Right kidney (tissue), 1 donor: ENCODE results near the gene PALD1.

Experiments used
- DNase-seq: peaks from one replicate; pipeline ENCODE4 v3.0.0-alpha.2; 2016

PALD1 gene

DNA sequence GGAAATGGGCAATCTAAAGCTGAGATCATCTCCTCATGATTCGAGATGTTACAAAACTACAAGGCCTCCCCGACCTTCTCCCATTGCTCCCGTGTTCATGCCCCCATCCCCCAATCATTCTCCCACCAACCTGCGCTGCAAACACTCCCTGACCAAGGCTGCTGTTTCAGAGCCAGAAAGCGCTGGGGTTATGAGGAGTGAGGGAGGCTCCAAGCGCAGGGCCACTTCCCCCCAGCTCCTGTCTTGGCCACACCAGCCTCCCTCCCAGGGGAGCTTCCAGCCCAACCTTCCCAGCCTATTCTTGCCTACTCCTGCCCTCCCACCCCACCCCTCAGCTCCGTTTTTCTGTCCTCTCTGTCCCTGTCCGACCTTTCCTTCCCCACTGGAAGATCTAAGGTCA lies 22.4 kb upstream of the PALD1 start:
- DNase-seq = no peak

DNA sequence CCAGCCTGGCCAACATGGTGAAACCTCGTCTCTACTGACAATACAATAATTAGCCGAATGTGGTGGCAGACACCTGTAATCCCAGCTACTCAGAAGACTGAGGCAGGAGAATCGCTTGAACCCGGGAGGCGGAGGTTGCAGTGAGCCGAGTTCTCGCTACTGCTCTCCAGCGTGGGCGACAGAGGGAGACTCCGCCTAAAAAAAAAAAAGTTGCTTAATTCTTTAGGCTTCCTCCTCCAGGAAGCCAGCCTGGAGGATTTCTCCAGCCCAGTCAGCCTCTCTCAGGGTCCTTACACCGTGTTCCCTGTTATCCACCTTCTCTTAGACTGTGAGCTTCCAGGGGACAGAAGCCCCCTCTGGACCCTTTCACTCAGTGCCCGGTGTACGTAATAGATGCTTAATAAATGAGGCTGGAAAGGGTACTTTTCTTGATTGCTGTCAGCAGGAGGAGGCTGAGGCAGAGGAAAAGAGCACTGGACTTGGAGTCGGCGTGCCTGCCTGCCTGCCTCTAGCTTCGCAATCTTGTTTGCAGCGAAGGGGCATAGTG lies 20.7 kb upstream of the PALD1 start:
- no peak for DNase-seq

DNA sequence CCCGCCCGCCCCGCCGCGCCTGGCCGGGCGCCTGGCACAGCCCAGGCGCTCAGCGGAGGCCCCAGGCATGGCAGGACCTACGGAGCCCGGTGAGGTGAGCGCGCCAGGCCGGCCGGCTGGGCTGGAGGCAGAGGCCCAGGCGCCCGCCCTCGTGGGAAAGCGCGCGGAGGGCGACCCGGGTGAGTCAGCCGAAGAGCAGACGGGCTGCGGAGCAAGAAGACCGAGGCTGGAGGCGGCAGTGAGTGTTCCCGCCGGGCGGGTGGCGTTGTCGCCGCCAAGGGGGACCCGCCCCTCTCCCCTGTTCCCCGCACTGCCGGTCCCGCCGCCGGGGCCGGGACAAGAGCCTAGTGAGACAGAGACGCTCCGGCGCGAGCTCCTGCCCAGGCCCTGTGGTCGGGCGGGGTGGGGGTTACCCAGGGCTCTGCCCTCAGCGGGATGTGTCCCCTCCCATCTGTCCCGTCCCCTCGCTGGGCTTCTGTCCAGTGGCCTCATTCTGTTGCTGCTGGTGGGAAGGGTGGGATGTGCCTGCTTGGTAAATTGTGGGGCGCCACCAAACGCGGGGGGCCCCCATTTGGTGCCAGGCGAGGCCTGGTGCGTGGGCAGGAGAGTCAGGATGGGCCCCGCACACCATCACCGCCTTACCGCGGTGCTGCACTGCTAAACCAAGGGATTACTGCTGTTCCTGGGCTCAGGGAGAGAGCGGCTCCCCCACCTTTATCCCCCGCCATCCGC lies 20.1 kb upstream of the PALD1 start:
- peak; percentile 77 for DNase-seq

DNA sequence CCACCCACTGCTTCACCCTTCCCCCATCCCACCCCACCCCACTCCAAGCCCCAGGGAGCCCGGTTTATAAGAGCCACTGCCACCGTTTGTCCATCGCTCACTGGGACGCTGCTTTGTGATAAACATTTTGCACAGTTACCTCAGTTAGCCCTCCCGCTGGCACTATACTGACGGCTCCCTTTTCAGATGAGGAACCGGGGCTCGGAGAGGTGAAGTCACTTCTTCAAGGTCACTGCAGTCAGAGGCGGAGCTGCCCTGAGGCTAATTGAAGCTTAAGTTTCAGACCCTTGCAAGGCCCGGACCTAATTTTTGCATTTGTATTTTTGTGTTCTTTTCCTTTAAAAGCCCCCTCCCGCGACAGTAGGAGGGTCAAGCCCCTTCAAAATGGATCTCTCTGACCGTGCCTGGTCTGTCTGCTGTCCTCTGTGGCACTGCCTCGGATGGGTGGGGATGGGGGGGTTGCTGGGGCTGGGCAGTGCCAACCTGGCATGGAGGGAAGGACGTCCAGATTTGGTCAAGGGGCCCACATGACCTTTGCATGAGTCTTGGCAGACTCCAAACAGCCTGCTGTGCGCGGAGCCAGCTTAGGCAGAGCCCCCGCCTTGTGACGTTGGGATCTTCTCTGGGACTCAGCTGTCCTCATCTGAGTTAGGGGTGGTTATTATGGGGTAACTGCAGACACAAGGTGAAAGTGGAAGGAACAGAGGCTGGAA lies 19.4 kb upstream of the PALD1 start:
- no peak for DNase-seq

DNA sequence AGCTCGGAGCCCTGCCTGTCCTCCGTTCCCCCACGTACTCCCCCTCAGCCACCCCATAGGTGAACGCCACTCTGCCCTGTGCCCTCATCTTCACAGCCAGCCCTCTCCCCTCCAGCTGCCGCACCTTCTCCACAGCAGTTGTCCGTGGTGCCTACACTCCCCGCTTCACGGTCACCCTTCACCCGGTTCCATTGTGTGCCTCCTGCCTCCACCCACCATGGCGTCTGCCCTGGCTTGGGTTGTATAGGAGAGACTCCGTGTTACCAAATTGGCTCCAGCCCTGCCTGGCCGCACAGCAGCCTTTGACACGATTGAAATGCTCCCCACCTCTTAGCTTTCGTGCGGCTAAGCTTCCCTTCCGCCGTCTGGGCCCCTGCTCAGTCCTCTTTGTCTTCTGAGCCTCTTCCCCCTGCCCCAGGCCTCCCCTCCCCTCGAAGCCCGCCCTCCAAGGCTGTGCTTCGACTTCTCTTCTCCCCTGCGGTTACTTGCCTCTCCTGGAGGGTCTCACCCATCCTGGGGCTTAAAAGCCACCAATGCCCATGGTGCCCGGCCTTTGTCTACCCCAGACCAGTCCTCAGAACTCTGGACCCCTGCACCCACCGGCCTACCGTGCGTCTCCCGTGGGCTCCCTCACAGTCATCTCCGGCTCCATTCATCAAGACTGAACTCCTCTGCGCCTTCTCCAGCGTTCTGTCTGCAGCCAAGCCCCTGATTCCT lies 18.6 kb upstream of the PALD1 start:
- DNase-seq = no peak

DNA sequence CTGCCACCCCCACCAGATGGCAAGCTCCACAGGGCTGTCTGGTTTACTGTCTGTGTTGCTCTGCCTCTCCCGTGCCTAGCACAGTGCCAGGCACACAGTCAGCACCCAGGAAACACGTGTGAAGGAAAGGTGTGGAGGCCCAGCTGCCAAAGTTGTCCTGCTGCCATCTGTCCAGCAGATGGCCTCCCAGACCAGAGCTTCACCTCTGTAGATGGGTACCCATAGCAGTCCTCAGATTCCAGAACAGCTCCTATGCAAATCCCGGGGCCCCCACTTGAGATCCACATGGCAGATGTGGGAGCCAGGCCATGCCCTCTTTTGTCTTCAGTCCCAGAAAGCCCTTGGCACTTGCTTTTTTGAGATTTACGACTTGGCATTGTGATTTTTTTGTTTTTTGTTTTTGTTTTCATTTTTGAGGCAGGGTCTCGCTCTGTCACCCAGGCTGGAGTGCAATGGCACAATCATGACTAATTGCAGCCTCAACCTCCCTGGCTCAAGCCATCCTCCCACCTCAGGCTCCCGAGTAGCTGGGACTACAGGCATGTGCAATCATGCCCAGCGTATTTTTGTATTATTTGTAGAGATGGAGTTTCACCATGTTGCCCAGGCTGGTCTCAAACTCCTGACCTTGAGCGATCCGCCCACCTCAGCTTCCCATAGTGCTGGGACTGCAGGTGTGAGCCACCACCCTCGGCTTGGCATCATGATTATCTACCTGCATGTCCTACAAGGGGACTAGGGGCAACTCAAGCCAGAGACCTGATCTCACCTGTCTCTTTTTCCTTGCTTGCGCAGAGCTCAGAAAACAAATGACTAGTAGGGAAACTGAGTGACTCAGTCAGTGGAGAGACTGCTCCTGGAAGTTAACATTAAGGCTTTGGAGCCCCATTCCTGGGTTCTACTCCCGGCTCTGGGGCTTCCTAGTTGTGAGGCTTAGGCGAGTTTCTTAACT lies 16.9 kb upstream of the PALD1 start:
- DNase-seq = no peak

DNA sequence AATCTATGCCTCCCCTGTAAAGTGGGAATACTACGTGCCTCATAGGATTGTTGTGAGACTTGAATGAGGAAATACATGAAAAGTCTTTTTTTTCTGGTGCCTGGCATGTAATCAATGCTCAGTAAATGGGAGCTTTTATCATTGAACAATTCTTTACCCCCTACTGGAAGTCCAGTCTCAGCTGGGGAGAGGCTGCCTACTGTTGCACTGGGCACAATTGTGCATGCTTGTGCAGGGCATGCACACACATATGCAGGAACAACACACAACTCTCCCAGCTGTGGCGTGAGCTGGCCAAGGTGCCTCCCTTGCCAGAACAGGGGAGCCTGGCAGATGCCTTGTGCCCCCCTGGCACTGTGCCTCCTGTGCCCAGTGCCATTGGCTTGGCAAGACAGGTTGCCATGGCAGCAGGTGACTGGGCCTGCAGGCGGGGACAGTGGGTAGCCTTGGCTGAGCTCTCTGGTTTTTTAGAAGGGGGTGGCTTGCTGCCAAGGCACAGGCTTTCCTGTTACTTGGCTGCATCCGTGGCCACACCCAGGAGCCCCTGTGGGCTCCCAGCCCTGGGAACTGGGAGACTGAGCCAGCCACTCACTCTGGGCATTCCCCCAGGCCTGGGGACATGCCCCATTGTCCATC lies 16.1 kb upstream of the PALD1 start:
- no peak for DNase-seq

DNA sequence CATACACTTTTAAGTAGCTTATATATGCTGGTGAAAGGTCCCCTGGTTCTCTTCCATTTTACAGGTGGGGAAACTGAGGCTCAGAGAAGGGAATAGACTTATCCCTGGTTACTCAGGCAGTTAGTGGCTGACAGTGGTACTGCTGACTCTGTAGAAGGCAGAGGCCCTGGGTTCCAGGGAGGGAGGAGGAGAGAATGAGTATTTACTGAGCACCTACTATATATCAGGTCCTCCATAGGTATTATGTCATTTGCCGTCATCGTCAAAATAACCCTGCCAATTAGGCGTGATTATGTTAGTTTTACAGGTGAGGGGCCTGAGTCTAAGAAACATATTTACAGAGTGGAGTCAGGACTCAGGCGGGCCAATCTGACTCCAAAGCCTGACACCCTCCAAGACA lies 13.3 kb upstream of the PALD1 start:
- DNase-seq = no peak

DNA sequence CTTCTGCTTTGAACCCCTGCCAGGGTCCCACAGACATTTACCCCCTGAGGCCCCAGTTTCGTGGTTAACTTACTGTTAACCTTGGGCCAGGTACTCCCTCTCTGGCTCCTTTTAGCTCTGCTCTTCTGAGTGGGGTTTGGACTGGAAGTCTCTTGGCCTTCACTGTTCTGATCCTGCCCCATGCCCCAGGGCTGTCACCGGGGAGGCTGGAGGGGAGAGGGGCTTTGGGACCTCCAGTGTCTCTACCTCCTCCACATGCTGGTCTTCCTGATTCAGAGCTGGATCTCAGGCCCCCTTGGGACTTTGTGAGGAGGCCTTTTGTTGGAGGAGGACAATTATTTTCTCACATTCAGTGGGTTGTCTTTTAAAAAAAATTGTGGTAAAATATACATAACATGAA lies 12.7 kb upstream of the PALD1 start:
- no peak for DNase-seq

DNA sequence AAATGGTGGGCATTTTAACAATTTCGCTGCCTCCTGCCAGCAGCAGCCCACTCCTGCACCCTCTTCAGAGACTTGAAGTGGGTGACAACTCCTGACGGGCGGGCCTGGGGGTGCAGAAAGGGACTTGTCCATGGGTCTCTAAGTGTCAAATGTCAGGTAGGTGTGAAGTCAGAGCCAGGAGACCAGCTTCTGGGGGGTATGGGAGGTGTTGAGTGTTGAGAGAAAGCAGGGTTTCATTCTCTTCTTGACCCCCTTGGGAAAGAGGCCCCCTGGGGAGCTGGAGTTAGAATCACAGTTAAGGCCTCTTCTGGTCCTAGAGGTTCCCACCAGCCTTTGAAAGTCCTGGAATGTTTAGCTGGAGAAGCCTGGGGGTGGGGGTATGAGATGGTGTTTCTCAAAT lies 11.6 kb upstream of the PALD1 start:
- no peak for DNase-seq

DNA sequence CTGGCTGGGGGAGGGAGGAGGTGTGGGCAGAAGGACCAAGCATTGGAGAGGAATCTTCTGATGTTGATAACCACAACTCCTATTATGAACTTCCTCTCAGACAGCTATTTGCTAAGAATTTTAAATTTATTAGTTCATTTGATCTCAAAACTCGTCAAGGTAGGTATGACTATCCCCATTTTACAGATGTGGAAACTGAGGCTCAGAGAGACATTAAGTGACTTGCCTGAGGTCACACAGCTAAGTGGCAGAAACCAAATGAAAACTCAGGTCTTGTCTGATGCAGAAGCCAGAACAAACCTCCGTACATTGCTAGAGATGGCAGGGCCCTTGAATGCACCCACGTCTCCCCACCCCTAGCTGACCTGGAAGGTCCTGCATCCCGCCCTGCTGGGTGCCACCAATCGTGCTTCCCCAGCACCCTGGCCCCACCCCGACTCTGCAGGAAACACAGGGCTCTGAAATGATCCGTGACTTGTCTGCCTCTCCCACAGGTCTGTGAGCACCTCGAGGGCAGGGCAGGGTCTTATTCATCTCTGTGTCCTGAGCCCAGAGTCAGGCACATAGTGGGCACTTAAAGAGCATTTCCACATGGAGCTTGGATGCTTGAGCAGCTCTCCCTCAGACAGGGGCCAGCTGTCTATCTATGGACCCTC lies 5.6 kb upstream of the PALD1 start:
- DNase-seq = no peak

DNA sequence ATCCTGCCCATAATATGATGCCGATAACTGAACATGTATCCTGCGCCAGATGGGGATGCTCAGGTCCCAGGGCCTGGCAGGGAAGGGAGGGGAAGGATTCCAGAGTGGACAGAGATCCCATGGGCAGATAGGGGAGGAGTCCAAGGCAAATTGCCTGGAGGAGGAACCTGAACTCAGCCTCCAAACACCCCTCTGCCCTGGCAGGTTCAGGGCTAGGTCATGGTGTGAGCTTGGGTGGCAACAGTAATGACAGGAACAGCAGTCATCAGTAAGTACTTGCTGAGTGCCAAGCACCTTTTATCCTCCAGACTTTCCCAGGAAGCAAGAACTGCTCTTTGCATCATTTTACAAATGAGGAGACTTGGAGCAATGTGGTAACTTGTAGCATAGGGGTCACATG lies 3.8 kb upstream of the PALD1 start:
- DNase-seq = no peak

DNA sequence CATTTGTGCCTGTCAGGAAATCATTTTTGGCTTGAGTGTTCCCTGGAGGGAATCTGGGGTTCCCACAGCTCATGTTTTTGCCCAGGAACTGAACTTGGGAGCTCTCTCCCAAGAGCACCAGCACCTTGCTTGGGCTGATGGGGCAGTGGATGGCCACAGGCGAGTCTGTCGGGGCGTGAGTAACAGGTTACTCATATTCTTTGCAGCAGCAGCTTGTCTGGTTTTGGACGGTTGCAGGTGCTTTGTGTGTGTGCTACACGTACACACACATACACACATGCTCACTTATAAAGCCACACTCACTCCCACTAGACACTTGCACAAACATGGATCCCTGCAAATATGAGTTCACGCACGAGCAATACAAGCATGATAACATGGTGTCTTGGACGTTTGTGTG lies 2.9 kb upstream of the PALD1 start:
- DNase-seq = no peak

DNA sequence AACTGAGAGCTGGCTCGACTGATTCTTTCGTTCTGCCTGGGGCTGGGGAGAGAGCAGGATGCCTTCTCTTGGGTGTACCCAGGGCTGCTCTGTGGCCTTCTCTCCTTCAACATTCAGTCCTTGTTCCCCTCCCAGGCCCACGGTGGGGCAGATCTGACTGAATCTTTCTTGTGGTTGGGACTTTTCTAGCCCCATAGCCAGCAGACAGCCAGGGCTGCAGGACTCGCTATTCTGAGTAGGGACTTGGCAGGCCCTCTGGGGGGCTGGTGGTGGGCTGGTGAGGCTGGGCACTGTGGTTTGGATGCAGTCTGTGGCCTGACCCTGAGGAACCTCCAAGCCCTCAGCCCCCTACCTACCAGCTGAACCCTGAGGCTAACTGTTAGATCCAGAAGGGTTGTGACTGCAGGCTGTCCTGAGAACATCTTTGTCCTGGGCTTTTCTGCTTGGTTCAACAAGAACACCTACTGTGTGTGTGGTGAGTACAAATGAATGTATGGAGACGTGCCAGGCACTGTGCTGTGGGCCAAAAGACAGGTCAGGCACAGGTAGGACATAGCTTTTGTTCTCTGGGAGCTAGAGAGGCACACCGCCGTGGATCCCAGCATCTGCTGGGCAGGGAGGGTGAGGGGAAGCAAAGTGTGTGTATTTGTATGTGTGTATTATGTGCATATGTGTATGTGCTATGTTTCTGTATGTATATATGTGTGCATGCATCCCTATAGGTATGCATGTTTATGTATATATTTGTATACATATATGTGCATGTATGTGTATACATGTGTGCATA lies 2.1 kb upstream of the PALD1 start:
- no peak for DNase-seq

DNA sequence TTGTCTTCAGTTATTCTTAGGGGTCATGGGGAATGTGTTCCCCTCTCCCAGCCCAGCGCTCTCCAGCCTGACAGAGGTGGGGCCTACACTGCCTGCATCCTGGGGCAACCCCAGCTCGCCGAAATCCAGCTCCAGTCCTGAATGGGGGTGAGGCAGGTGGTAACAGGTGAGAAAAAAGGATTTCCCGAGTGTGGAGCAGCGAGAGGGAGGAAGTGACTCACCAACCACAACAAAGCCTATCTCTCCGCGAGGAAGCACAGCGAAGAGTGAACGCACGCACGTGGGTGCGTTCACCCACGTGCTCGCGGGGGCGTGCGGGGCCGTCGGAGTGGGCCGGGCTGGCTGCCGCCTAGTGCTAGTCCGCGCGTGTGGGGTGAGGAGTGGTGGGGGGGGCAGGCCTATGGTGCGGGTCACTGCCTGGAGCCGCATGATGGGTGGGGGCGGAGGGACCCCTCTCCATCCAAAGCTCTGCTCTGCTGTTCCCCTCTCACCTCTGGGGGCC lies 855 bp upstream of the PALD1 start:
- DNase-seq = peak; percentile 38

DNA sequence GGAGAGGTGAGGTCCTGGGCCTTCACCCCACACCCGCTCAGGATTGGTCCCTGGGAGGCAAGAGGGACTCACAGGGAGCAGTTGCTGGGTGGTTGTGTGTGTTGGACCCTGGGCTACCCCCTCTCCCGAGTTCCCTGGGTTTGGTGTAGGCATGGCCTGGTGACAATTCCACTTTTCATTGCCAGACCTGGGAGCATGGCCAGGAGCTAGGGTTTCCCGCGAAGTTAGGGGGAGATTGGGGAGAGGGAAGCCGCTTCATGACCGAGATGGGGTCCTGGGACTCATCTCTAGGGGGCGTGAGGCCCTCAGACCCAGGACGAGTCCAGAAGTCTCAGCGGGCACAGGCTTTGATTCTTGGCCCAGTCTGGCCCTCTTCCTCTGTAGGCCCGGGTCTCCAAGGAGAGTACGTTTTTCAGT lies 606 bp downstream of the PALD1 start:
- DNase-seq = peak; percentile 40

DNA sequence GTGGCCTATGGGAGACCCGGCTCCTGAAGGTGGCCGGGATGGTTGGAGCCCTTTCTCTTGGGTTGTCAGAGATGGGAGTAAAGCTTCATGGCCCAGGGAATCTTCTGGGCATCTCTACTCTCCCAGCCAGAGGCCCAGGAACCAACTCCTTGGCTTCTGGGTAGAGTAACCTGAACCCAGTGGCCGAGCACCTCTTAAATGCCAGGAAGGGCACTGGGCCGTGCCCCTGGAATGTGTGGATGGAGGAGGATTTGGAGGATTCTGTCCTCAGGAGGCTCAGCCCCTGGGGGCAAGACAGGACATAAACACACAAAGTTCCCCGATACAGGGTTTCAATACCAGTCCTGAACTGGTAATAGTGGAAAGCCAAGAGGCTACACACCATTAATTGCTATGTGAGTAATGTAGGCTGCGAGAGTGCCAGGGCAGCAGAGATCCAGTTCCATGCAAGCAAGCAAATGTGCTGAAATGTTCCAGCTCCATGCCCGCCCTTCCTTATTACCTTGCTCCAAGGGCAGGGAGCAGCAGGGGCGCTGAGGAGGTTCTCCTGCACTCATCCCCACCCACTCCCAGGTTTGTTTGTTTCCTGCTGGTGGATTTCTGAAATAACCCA lies 1.2 kb downstream of the PALD1 start:
- peak; percentile 61 for DNase-seq

DNA sequence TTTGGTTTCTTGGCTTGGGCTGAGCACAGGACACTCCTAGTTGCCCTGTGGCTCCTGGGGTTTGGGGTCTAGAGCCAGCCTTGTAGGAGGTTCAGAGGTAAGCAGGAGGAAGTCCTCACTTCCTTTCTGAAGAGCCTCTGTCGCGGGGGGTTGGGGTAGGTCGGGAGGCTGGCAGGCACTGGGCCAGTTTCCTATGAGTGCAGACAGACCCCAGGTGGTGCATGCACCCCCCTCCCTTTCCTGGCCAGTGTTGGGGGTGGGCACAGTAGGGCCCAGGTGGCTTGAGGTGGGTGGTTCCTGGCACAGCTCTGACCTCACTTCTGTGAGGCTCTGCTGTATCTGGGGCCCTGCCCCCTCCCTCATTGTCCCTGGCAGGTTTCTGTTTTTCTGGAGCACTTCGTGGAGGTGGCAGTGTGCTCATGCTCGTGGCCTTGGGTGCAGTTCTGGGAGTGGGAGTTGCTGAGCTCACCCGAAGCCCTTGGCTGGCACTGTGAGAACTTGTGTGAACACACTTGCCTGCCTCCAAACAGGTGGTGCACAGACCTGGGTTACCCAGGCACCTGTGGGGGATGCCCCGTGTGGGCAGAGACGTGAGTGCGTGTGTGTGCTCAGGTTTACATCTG lies 1.8 kb downstream of the PALD1 start:
- no peak for DNase-seq

DNA sequence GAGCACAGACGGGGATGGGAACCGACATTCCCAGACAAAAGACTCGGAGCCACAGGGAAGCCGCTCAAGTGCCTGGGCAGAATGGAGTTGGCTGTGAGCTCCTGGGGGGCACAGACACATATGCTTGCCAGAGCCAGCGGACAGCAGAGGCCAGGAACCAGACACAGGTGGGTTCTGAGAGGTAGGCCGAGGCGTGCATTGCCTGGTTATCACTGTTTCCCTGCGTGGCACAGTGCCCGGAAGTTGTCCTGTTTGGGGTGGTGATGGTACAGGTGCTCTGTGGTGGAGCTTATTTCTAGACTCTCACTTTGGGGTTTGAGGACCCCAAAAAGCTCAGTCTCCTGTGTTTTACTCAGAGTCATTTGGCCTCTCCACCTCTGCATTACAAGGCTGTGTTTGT lies 2.5 kb downstream of the PALD1 start:
- DNase-seq = no peak
